NCI-H345 (cell line): Measurements from ENCODE around the gene BABAM2.
"Not testable (repeated sequence)": the region's sequence is repeated elsewhere in the genome, so short reads cannot be mapped to it uniquely, and the experiment has no call there.

Source experiments
- DNase-seq: peaks from one replicate; lab custom pipeline; 2025; lab: John Stamatoyannopoulos, UW

The BABAM2 gene

DNA sequence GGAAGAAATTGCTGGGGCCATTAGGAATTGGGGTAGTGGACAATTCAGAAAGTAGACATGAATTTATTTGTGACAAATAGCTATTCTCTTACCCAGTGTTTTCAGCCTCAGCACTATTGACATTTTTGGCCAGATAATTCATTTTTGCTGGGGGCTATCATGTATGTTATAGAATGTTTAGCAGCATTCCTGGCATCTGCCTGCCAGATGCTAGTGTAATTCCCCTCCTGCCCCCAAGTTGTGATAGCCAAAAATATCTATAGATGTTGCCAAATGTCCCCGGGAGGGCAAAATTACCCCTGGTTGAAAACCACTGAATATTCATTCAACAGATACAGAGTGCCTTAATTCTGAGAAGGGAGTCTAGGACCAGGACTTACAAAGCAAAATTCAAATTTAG lies 183.6 kb downstream of the BABAM2 start:
- DNase-seq = no peak

DNA sequence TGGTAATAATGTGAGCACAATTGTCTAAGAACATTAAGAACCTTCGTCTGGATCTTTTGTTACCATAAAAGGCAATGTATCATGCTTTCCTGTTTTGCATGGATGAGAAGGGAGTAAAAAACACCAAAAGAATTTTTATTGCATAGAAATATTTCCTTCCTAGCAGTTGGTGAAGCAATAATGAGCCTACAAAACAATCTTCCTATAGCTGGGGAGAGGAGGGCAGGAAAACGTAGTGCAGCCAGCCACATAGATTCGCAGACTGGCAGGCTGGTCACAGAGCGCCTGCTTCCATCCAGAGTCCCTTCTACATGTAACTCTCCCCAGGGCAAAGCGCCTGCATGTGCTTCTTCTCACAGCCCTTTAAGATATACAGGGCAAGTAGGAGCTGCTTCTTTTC lies 190.4 kb downstream of the BABAM2 start:
- DNase-seq = no peak

DNA sequence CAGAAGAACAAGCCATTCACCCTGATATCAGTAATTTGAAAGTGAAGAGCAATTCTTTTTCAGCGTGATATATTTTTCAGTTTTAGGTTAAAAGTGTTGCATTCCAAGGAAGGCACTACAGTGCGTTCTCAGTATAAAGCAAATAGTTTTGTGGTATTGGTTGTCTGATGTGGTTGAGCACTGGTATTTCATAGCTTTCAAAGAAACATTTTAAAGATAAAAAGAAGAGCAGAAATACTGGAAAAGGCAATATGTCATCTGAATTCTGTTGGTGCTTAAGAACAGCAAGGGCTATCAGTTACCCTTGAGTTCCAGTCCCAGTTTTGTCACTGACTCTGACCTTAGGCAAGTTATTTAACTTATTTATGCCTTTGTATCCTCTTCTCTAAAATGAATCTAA lies 191.6 kb downstream of the BABAM2 start:
- DNase-seq = no peak

DNA sequence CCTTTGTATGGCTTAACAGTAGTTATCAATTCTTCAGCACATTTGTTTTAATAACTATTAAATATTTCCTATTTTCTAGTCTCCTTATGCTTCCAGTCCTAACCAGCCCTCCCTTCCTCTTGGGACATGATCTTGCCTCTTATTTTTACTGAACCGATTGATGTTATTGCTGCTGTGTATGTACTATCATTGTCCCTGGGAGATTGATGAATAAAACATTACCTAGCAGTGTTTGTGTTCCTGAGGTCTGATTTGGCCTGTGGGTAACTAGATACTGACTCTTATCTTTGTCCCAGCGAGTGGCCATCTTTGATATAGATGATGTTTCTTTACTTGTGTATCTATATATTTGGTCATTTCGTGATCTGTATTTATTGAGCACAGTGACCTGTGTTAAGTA lies 192.9 kb downstream of the BABAM2 start:
- DNase-seq = no peak

DNA sequence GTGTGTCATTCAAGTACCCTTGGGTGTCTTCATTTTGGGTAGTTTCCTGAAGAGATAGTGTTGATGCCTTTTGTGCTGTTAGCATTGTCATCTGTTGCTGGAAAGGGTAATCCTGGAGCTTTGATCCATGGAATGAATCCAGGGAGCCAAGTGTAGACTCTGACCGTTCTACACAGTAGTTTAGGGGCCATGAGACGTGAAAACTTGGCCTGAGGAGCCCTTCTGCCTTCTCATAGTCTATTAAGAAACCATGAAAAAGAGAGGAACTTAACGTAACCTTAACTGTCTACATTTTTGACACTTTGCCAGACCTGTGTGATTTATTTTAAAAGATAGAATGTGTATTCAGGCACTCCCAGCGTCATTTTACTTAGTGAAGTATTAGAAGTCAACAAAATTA lies 194.0 kb downstream of the BABAM2 start:
- no peak for DNase-seq

DNA sequence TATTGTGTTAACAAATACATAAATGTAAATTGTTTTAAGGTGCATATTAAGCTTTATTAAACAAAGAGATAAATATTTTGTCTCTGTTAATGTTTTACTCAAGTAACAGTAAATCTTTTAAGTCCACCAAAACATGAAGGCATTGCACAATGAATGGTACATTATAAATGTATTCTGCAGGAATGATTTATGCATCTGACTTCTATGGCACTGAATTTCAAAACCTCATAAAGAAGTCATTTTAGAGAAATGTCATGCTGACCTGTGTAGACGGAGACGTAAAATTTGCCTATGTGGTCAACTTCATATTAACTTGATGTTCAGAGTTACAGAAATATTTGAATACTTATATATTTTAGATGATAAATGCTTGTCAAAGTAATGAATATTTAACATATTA lies 194.7 kb downstream of the BABAM2 start:
- DNase-seq = no peak

- no peak for DNase-seq
Measured at GRCh38 chr2:28086611-28087010, 196.1 kb downstream of the BABAM2 start.

- DNase-seq = no peak
Measured at GRCh38 chr2:28088970-28089369, 198.4 kb downstream of the BABAM2 start.

DNA sequence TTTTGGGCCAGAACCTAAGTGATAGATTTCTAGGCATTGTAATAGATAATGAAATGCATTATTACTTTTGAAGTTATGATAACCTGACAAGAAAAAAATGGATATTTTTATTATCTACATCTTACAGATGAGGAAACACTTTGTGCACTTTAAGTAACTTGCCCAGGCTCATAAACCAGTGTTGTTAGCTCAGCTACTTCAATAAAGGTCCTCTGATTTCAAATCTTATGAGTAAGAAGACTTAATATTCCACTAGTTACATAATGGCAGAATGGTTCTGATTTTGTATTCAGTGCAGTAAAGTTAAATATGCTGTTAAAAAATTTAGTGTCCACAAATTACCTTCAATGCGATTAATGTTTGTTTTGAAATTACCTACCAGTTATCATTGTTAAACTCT lies 199.0 kb downstream of the BABAM2 start:
- DNase-seq = no peak

GRCh38 chr2:28093308-28093707 lies 202.8 kb downstream of the BABAM2 start:
- DNase-seq = no peak

GRCh38 chr2:28093768-28094167 lies 203.2 kb downstream of the BABAM2 start:
- DNase-seq = no peak

GRCh38 chr2:28094739-28095138 lies 204.2 kb downstream of the BABAM2 start:
- no peak for DNase-seq

DNA sequence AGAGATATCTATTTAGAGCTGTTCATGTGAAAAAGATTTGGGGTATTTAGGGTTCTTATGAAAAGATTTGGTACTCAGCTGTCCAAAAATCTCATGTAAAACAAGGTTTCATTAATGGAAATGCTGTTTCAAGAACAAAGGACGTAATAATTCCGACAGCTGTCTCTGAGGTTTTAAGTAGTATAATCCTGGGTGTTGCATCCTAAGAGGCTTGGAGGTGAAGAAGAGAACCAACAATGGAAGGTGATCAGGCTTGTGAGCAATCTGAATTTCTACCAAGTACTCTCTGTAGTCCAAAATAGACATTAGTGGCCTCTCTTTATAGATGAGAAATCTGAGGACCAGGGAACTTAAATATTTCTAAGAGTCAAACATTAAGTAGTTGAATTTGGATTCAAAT lies 205.1 kb downstream of the BABAM2 start:
- DNase-seq = no peak

GRCh38 chr2:28096421-28096820 lies 205.9 kb downstream of the BABAM2 start:
- DNase-seq = no peak

- DNase-seq = no peak
Measured at GRCh38 chr2:28098501-28099225, 208.1 kb downstream of the BABAM2 start.

- DNase-seq = no peak
Measured at GRCh38 chr2:28101123-28101522, 210.6 kb downstream of the BABAM2 start.

DNA sequence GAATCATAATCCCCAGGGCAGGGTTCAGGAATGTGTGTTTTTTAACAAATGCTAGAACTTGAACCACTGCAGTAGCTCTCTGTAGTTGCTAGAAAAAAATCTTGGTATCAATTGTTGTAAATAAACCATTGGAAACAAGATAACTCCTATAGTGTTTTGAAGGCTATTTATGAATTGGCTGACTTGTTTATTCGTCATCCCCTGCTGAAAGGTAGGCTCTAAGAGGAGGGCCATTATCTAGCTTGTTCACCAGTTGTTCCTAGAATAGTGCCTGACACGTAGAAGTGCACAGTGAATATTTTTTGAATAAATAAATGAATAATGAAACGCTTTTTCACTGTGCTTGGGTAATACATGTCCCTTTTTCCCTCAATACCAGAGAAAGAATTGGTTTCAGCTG lies 211.4 kb downstream of the BABAM2 start:
- no peak for DNase-seq

DNA sequence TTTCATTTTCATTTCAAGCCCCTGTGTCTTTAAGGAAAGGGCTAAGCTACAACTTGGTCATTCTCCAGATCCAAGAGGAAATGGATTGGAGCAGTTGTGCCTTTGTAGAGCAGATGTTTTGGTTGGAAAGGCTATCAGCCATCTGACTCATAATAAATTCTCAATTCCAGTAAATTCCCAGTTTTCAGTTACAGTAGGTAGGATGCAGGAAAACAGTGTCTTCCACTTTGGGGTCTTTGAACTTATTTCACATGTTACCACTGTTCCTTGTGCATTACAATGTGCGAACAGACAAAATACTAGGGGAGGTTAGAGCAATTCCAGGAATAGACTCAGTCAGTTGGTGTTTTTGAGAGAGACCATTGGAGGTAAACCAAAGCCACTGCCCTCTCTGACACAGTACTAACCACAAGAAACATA lies 211.9 kb downstream of the BABAM2 start:
- DNase-seq = no peak

DNA sequence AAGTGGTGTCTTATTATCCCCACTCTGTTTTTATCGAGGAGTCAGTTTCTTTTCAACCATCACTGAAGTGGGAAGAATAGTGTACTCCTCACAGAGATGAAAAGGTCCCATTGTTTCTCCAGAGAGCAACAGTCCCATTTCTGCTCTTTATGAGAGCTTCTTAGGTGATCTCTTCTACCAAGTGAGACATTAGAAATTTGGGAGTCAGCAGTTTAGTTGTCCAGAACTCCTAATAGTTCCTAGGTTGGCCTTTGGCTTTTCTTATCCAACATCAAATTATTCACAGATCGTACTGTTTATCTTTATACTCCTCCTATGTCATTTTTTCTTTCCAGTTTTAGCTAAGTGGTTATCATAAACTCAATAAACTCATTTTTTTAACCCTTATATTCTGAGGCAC lies 213.1 kb downstream of the BABAM2 start:
- no peak for DNase-seq

DNA sequence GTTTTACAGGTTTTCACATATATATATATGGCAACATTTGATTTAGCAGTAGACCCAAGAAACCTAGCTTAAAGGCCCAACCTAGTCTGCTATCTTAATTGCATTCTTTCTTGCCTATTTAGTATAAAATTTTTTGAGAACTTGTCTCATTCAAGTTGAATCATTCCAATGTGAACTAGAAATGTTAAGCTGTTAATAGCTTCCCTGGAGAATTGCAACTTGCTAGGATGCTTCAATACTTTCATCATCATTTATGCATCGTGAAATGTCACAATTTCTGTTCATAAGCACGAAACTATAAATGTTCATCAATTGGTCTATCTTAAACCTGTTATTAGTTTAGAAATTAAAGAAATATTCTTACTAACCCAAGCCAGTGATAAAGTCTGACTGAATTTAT lies 217.6 kb downstream of the BABAM2 start:
- no peak for DNase-seq

- DNase-seq = not testable (repeated sequence)
Measured at GRCh38 chr2:28113771-28114170, 223.2 kb downstream of the BABAM2 start.

- no peak for DNase-seq
Measured at GRCh38 chr2:28117104-28117596, 226.6 kb downstream of the BABAM2 start.

DNA sequence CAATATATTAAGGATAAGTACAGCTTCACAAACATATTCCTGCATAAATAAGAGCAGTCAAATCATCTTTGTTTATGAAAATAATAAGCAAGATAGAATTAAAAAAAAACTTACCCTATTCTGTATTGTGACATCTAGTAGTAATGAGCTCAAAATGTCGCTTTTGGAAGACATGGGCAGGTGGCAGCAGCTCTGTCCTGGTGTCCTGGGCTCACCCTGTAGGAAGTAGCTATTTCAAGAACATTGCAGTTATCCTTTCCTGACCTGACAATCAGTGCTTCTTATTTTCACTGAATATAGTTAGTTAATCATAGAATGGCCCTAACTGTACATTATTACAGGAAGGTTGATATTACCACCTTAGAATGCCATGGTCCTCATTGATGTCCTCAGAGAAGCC lies 229.1 kb downstream of the BABAM2 start:
- no peak for DNase-seq

DNA sequence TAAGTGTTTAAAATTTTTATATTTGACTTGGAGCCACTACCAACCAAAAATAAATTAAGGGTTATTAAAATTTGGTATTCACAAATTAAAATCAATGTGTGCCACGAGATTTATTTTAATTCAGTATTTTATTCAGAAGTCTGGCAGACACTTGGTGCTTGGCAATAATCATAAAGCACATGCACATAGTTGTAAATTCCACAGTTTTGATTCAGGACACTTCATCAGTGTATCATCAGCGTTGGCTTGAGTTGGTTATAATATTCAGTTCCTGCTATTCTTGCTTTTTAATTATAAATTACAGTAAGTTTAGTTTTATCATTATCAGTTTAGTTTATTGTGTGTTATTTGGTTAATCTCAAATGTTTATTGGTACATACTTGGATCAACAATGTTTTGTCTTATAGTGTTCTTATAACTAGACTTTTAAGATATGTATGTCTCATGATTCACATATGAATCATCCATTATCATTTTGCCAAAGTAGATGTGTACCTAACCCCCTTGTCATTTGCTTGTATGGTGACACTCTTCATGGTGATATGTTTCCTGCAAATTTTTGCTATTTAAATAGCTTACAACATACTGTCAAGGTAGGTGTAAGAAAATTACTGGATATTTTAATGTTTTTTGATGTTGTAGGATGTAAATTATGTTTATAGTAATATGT lies 237.9 kb downstream of the BABAM2 start:
- no peak for DNase-seq
